Heart right ventricle (tissue), 16 donors: Measurements from ENCODE around the gene CREBBP. TPM values are rescaled to one million over a fixed set of nuclear protein-coding genes. Genes with fewer than 3 reads are reported as not detected.

Source experiments
- ATAC-seq, 8 donors: fragments of 200-7000 bp; cut with Tn5 transposase; one replicate each; pipeline ENCODE4 v1.9.1; 2020; ENCODE audit warnings: mild to moderate bottlenecking in 8 of 8, moderate library complexity in 8 of 8, moderate number of reproducible peaks in 1 of 8
- DNase-seq, 2 donors: peaks; one replicate each; pipeline ENCODE4 v3.0.0-alpha.2; 2020
- H3K27ac ChIP-seq, 10 donors: fragments of 200-600 bp; sonication (generic) in 2 of 10; one replicate each; pipeline versions ENCODE4 v1.5.0 to v1.8.0; 2020 to 2022; ENCODE audit warnings: mild to moderate bottlenecking in 3 of 10
- H3K27me3 ChIP-seq, 7 donors: fragments of 200-600 bp; one replicate each; pipeline ENCODE4 v1.8.0; 2021 to 2022; ENCODE audit warnings: mild to moderate bottlenecking in 2 of 7
- H3K36me3 ChIP-seq, 9 donors: fragments of 200-600 bp; sonication (generic) in 1 of 9; one replicate each; pipeline versions ENCODE4 v1.5.0 to v1.8.0; 2020 to 2022; ENCODE audit warnings: mild to moderate bottlenecking in 2 of 9
- H3K4me1 ChIP-seq, 9 donors: fragments of 200-600 bp; sonication (generic) in 1 of 9; one replicate each; pipeline versions ENCODE4 v1.5.0 to v1.8.0; 2020 to 2022; ENCODE audit warnings: mild to moderate bottlenecking in 4 of 9
- H3K4me3 ChIP-seq, 10 donors: fragments of 200-600 bp; sonication (generic) in 2 of 10; one replicate each; pipeline versions ENCODE4 v1.5.0 to v1.8.0; 2020 to 2022; ENCODE audit warnings: mild to moderate bottlenecking in 7 of 10, moderate library complexity in 2 of 10
- H3K9me3 ChIP-seq, 11 donors: fragments of 200-600 bp in 10 of 11; sonication (generic) in 2 of 11; one replicate each; pipeline versions ENCODE4 v1.5.0 to v1.8.0; 2013 to 2022; ENCODE audit warnings: mild to moderate bottlenecking in 2 of 11, control low read depth in 1 of 11, moderate library complexity in 1 of 11
- CTCF ChIP-seq, 9 donors: fragments of 200-600 bp; sonication (generic) in 2 of 9; IDR thresholded peaks; one replicate each; pipeline versions ENCODE4 v1.5.0 to v1.8.0; 2021 to 2022; ENCODE audit warnings: antibody characterized with exemption in 9 of 9, mild to moderate bottlenecking in 5 of 9, moderate library complexity in 1 of 9
- whole genome bisulfite sequencing, 2 donors: extraction: QIAGEN DNeasy Blood & Tissue Kit; methylation state at CpG; one replicate each; pipeline ENCODE4 v1.1.7; 2013; ENCODE audit warnings: inconsistent platforms in 1 of 2; 5-methylcytosine and 5-hydroxymethylcytosine counted together
- intact Hi-C, 10 donors: fragments of 100-400 bp; cut with DNase I; formaldehyde crosslinking; loops; one replicate each; pipeline versions ENCODE4 v1.11.1 to v1.14.2; 2022
- polyA plus RNA-seq, 2 donors: library from polyadenylated mRNA; stranded (reverse); fragments of 200-250 nt; gene quantifications; one replicate each; pipeline ENCODE4 v1.2.3, GENCODE V29; 2013
- total RNA-seq, 10 donors: library from RNA; stranded (reverse); fragmentation: NEBNext Ultra II Directional in 3 of 10; extraction: Animal tissue kit (Norgen Biotek cat#: 25700) in 3 of 10; gene quantifications; one replicate each; pipeline versions ENCODE4 v1.2.1 to v1.2.4, GENCODE V29; 2021 to 2023
- donor health status: Arrhythmogenic right ventricular cardiomyopathy.
- donor health status: ischemic (EF 13 %, LVEDD 7.1; RV severe dilation, severe dysfunction).
- donor health status: healthy with polysubstance abuse.
- donor health status: DM: no; HTN: yes; CAD: no.
- donor health status: DM: no; HTN: no; CAD: no.
- donor health status: ischemic (EF 25% LVEDD 6.9; RV normal size, moderate dysfunction).
- donor health status: ischemic (EF 25% LVEDD 5.7; RV mildly dilated, moderate dysfunction).
- donor health status: healthy.
- donor health status: DM: yes; HTN: yes; CAD: no.
- donor health status: Ischemic cardiomyopathy.
- donor health status: ischemic (EF 35%, LVEDD 5.7; RV mildly dilated, moderate dysfunction).
- donor health status: nonischemic (EF 11% LVEDD 7.7; RV severe dilation, severe dysfunction).
- donor health status: DM: yes; HTN: yes; CAD: no.
- donor health status: PGD.
- donor health status: ischemic (EF 29% LVEDD 5.4; RV normal size, mild dysfunction).
- donor health status: nonischemic (EF 23%, LVEDD 6.1; RV moderate dilation, normal function).

CREBBP gene
- total and polyA plus RNA-seq, 12 donors = 6.3 to 51.5 (median 41.0) TPM

GRCh38 chr16:3677994-3678393 is 202.5 kb downstream of the CREBBP start:
- ATAC-seq (no peak), DNase-seq (no peak)
- Histone ChIP-seq H3K4me1 (peaks cover 0 to 37% (median 22%) of the 10 kb centered on the region in 9 donors), H3K9me3 (no peaks in the 10 kb centered on the region), H3K27me3 (no peaks in the 10 kb centered on the region), H3K4me3 (no peak overlapping the region), H3K36me3 (peaks cover 0 to 98% (median 29%) of the 10 kb centered on the region in 9 donors), H3K27ac (no peak overlapping the region)
- TF ChIP-seq CTCF (IDR thresholded peaks at IDR 0.05) = no peak
- intact Hi-C loops = no loop called here
- WGBS, 2 donors = 96% methylated on average over 11 of the region's 11 CpGs

DNA sequence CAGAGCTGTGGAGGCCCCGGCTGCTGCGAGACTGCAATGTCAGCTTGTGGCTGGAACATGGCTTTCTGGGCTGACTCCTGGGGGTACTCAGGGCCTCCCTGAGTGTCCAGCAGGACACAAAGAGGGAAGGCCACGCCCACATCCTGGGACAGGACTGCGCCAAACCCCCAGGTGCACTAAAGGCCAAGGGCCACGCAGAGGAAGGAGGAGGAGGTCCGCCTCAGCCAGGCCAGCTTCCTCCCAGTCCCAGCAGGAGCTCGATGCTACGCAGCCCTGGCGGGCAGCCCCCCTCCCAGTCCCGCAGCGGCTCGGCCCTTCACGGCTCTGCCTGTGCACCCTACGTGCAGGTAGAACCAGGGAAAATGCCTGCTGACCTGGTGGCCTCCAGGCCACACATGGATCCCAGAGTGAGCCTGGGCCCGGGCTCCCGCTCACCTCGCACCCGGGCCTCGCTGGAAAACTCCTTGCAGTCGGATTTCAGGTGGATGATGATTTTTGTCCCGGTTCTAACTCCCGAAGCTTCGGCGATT is 204.8 kb downstream of the CREBBP start:
- ATAC-seq (peak in 7 of 8 donors; percentile 6 to 75 (median 25)), DNase-seq (no peak)
- no peak overlapping the region for H3K4me3 ChIP-seq
- no peaks in the 10 kb centered on the region for H3K9me3 ChIP-seq
- H3K4me1 ChIP-seq = peaks cover 0 to 30% (median 16%) of the 10 kb centered on the region in 9 donors
- TF ChIP-seq CTCF (IDR thresholded peaks at IDR 0.05) = no peak
- no peaks in the 10 kb centered on the region for H3K27me3 ChIP-seq
- peak overlapping the region in 2 of 10 donors; percentile 30 to 48 for H3K27ac ChIP-seq
- H3K36me3 ChIP-seq = peaks cover 0 to 99% (median 27%) of the 10 kb centered on the region in 9 donors
- WGBS, 2 donors = 76 to 78% methylated on average over 24 of the region's 24 CpGs
- intact Hi-C loops = no loop called here

Other genes starting within 250 kb of the CREBBP start
- gene DNASE1, start 226.0 kb downstream of the CREBBP start, total RNA-seq = 10 to 100 TPM in 1 of 10 donors, 1 to 10 TPM in 9; 3.4 to 10.5 (median 7.4) TPM
- 10 to 100 TPM in 1 of 2 donors, 1 to 10 TPM in 1; 3.3 to 15.9 TPM for gene DNASE1, start 226.0 kb downstream of the CREBBP start, polyA plus RNA-seq
- 100 to 1,000 TPM in 9 of 10 donors, 10 to 100 TPM in 1; 89.3 to 148 (median 128) TPM for gene TRAP1, start 163.2 kb downstream of the CREBBP start, total RNA-seq
- 100 to 1,000 TPM in 1 of 2 donors, 10 to 100 TPM in 1; 57.3 to 108 TPM for gene TRAP1, start 163.2 kb downstream of the CREBBP start, polyA plus RNA-seq
- gene ADCY9, start 235.7 kb upstream of the CREBBP start, total RNA-seq = 10 to 100 TPM; 37.3 to 57.6 (median 43.4) TPM
- 10 to 100 TPM; 11.5 to 12.4 TPM for gene ADCY9, start 235.7 kb upstream of the CREBBP start, polyA plus RNA-seq